ENCODE measurements around the gene PATJ.
"Not testable (repeated sequence)": the region's sequence is repeated elsewhere in the genome, so short reads cannot be mapped to it uniquely, and the experiment has no call there.

Gene PATJ

GRCh38 chr1:62212411-62212810 lies 470.1 kb downstream of the PATJ start:
- DNase-seq (ENCODE audit: low read depth in 2 of 2) = no peak

- DNase-seq (ENCODE audit: low read depth in 2 of 2) = no peak
Measured at GRCh38 chr1:62213075-62213914, 471.0 kb downstream of the PATJ start.

- no peak for DNase-seq (ENCODE audit: low read depth in 2 of 2)
Measured at GRCh38 chr1:62218604-62219003, 476.3 kb downstream of the PATJ start.

GRCh38 chr1:62220456-62220855 lies 478.2 kb downstream of the PATJ start:
- not testable (repeated sequence) for DNase-seq (ENCODE audit: low read depth in 2 of 2)

- no peak for DNase-seq (ENCODE audit: low read depth in 2 of 2)
Measured at GRCh38 chr1:62221171-62221570, 478.9 kb downstream of the PATJ start.

GRCh38 chr1:62222321-62222720 lies 480.0 kb downstream of the PATJ start:
- DNase-seq (ENCODE audit: low read depth in 2 of 2) = no peak

- DNase-seq (ENCODE audit: low read depth in 2 of 2) = no peak
Measured at GRCh38 chr1:62224182-62224581, 481.9 kb downstream of the PATJ start.

- no peak for DNase-seq (ENCODE audit: low read depth in 2 of 2)
Measured at GRCh38 chr1:62227496-62227895, 485.2 kb downstream of the PATJ start.
